MM.1S (cell line): Measurements from ENCODE around the gene FAM114A2.
A peak's percentile ranks its signal among the peaks of the same experiment; 100 is the strongest.

ENCODE experiments used
- DNase-seq: peaks from one replicate; pipeline ENCODE4 v3.0.0-alpha.2; 2015
- H2AFZ ChIP-seq: fragments of 300-600 bp; sonication (generic); 2 replicates; pipeline ENCODE4 v1.6.0; 2016; ENCODE audit warnings: antibody characterized with exemption, low read length
- H3F3A ChIP-seq: fragments of 300-600 bp; sonication (generic); 2 replicates; pipeline ENCODE4 v1.6.1; 2016; ENCODE audit warnings: mild to moderate bottlenecking, antibody characterized with exemption, low read length, moderate library complexity, mixed read lengths; ENCODE audit not compliant: insufficient read depth
- H3K27ac ChIP-seq: fragments of 300-600 bp; sonication (generic); 2 replicates; pipeline ENCODE4 v1.5.1; 2016; ENCODE audit warnings: mild to moderate bottlenecking, low read length
- H3K27me3 ChIP-seq: fragments of 300-600 bp; sonication (generic); replicated peaks from 2 replicates; pipeline ENCODE4 v1.6.0; 2016; ENCODE audit warnings: low read length; ENCODE audit not compliant: insufficient read depth
- H3K36me3 ChIP-seq: fragments of 300-600 bp; sonication (generic); replicated peaks from 2 replicates; pipeline ENCODE4 v1.6.1; 2016; ENCODE audit warnings: mild to moderate bottlenecking, low read length, mixed read lengths; ENCODE audit not compliant: insufficient read depth
- H3K4me1 ChIP-seq: fragments of 300-600 bp; sonication (generic); 2 replicates; pipeline ENCODE4 v1.6.1; 2016; ENCODE audit warnings: low read length, mixed read lengths
- H3K4me2 ChIP-seq: fragments of 300-600 bp; sonication (generic); 2 replicates; pipeline ENCODE4 v1.6.0; 2016; ENCODE audit warnings: low read depth, low read length
- H3K4me3 ChIP-seq: fragments of 300-600 bp; sonication (generic); 2 replicates; pipeline ENCODE4 v1.5.1; 2016; ENCODE audit warnings: low read length, mixed read lengths
- H3K79me2 ChIP-seq: fragments of 300-600 bp; sonication (generic); 2 replicates; pipeline ENCODE4 v1.6.1; 2016; ENCODE audit warnings: mixed run types, low read length, mixed read lengths
- H3K9ac ChIP-seq: fragments of 300-600 bp; sonication (generic); 2 replicates; pipeline ENCODE4 v1.6.1; 2016; ENCODE audit warnings: low read length, mixed read lengths
- H3K9me2 ChIP-seq: fragments of 300-600 bp; sonication (generic); replicated peaks from 2 replicates; pipeline ENCODE4 v1.6.1; 2016; ENCODE audit warnings: mild to moderate bottlenecking, low read length, mixed read lengths; ENCODE audit not compliant: insufficient read depth
- H3K9me3 ChIP-seq: fragments of 300-600 bp; sonication (generic); replicated peaks from 2 replicates; pipeline ENCODE4 v1.6.1; 2016; ENCODE audit warnings: mild to moderate bottlenecking, low read length, mixed read lengths; ENCODE audit not compliant: insufficient read depth
- H4K20me1 ChIP-seq: fragments of 300-600 bp; sonication (generic); 2 replicates; pipeline ENCODE4 v1.6.1; 2016; ENCODE audit warnings: mild to moderate bottlenecking, low read length, moderate library complexity, mixed read lengths; ENCODE audit not compliant: insufficient read depth
- EZH2 ChIP-seq: fragments of 300-600 bp; sonication (generic); optimal IDR thresholded peaks from 2 replicates; pipeline ENCODE3; 2017; ENCODE audit warnings: low read depth, mild to moderate bottlenecking, antibody characterized with exemption, low read length, mixed read lengths
- EZH2phosphoT487 ChIP-seq: fragments of 300-600 bp; sonication (generic); IDR thresholded peaks from 2 replicates; pipeline ENCODE4 v1.6.1; 2018; ENCODE audit warnings: antibody characterized with exemption, low read length
- TF ChIP-seq, protein P1 (sequence below): fragments of 300-600 bp; sonication (generic); IDR thresholded peaks from 2 replicates; pipeline ENCODE4 v1.5.1; 2016; ENCODE audit warnings: antibody characterized with exemption, low read length, mixed read lengths

Gene FAM114A2

GRCh38 chr5:153968761-153969562 is 69.7 kb downstream of the FAM114A2 start:
- DNase-seq = no peak
- no peak overlapping the region for H3K27ac ChIP-seq

GRCh38 chr5:153964880-153965645 is 73.6 kb downstream of the FAM114A2 start:
- no peaks in the 10 kb centered on the region for H3K9me2 ChIP-seq
- H4K20me1 ChIP-seq = no peaks in the 10 kb centered on the region
- H3F3A ChIP-seq = no peaks in the 10 kb centered on the region
- no peak overlapping the region for H3K9ac ChIP-seq
- H3K4me2 ChIP-seq = peak overlapping the region; percentile 40; the same call in 1 of the 2 replicates
- H3K27me3 ChIP-seq = no peaks in the 10 kb centered on the region
- DNase-seq = peak; percentile 56
- TF ChIP-seq, protein P1, sequence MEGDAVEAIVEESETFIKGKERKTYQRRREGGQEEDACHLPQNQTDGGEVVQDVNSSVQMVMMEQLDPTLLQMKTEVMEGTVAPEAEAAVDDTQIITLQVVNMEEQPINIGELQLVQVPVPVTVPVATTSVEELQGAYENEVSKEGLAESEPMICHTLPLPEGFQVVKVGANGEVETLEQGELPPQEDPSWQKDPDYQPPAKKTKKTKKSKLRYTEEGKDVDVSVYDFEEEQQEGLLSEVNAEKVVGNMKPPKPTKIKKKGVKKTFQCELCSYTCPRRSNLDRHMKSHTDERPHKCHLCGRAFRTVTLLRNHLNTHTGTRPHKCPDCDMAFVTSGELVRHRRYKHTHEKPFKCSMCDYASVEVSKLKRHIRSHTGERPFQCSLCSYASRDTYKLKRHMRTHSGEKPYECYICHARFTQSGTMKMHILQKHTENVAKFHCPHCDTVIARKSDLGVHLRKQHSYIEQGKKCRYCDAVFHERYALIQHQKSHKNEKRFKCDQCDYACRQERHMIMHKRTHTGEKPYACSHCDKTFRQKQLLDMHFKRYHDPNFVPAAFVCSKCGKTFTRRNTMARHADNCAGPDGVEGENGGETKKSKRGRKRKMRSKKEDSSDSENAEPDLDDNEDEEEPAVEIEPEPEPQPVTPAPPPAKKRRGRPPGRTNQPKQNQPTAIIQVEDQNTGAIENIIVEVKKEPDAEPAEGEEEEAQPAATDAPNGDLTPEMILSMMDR = peak; percentile 96
- TF ChIP-seq EZH2phosphoT487 (no peak), EZH2 (no peak)
- no peaks in the 10 kb centered on the region for H3K79me2 ChIP-seq
- H2AFZ ChIP-seq = peak overlapping the region; percentile 85
- H3K9me3 ChIP-seq = no peaks in the 10 kb centered on the region
- no peaks in the 10 kb centered on the region for H3K4me1 ChIP-seq
- peak overlapping the region; percentile 20; the same call in 1 of the 2 replicates for H3K4me3 ChIP-seq
- H3K27ac ChIP-seq = no peak overlapping the region
- no peaks in the 10 kb centered on the region for H3K36me3 ChIP-seq

More at GRCh38 chr5:153968761-153969562, 69.7 kb downstream of the FAM114A2 start:
- H3K9ac ChIP-seq = no peak overlapping the region
- H3K4me1 ChIP-seq = no peaks in the 10 kb centered on the region
- no peak for TF ChIP-seq EZH2phosphoT487
- no peak for TF ChIP-seq EZH2
- TF ChIP-seq, protein P1 = no peak
- no peak overlapping the region for H3K4me3 ChIP-seq
- H3F3A ChIP-seq = no peaks in the 10 kb centered on the region
- H3K9me2 ChIP-seq = no peaks in the 10 kb centered on the region
- no peak overlapping the region for H2AFZ ChIP-seq
- H3K27me3 ChIP-seq = no peaks in the 10 kb centered on the region
- H3K36me3 ChIP-seq = no peaks in the 10 kb centered on the region
- H4K20me1 ChIP-seq = no peaks in the 10 kb centered on the region
- no peaks in the 10 kb centered on the region for H3K79me2 ChIP-seq
- H3K9me3 ChIP-seq = no peaks in the 10 kb centered on the region
- H3K4me2 ChIP-seq = no peak overlapping the region

GRCh38 chr5:153964191-153964879 is 74.4 kb downstream of the FAM114A2 start:
- no peak overlapping the region for H3K4me3 ChIP-seq
- no peak overlapping the region for H3K9ac ChIP-seq
- H3K4me1 ChIP-seq = no peaks in the 10 kb centered on the region
- H4K20me1 ChIP-seq = no peaks in the 10 kb centered on the region
- peak overlapping the region; percentile 85 for H2AFZ ChIP-seq
- H3K9me2 ChIP-seq = no peaks in the 10 kb centered on the region
- H3K9me3 ChIP-seq = no peaks in the 10 kb centered on the region
- no peaks in the 10 kb centered on the region for H3K27me3 ChIP-seq
- no peak for DNase-seq
- no peaks in the 10 kb centered on the region for H3F3A ChIP-seq
- H3K79me2 ChIP-seq = no peaks in the 10 kb centered on the region
- H3K36me3 ChIP-seq = no peaks in the 10 kb centered on the region
- H3K4me2 ChIP-seq = peak overlapping the region; percentile 40; the same call in 1 of the 2 replicates
- no peak overlapping the region for H3K27ac ChIP-seq
- TF ChIP-seq EZH2phosphoT487 (no peak), EZH2 (no peak)
- TF ChIP-seq, protein P1 = no peak
